Hepatocyte (in vitro differentiated cells): Measurements from ENCODE around the gene SCYL2.

Experiments used
- CTCF ChIP-seq: fragments of 200-600 bp; sonication (generic); IDR thresholded peaks from 2 replicates; pipeline ENCODE4 v1.5.1; 2016; ENCODE audit warnings: antibody characterized with exemption, mild to moderate bottlenecking; ENCODE audit not compliant: poor library complexity
- EZH2 ChIP-seq: fragments of 200-600 bp; sonication (generic); IDR thresholded peaks from 2 replicates; pipeline ENCODE4 v1.6.1; 2016; ENCODE audit warnings: antibody characterized with exemption, mild to moderate bottlenecking, borderline replicate concordance
- EZH2phosphoT487 ChIP-seq: fragments of 200-600 bp; sonication (generic); IDR thresholded peaks from one replicate; pipeline ENCODE4 v1.6.1; 2018; ENCODE audit warnings: antibody characterized with exemption, mild to moderate bottlenecking, low read depth, moderate library complexity; ENCODE audit not compliant: unreplicated experiment, severe bottlenecking

DNA sequence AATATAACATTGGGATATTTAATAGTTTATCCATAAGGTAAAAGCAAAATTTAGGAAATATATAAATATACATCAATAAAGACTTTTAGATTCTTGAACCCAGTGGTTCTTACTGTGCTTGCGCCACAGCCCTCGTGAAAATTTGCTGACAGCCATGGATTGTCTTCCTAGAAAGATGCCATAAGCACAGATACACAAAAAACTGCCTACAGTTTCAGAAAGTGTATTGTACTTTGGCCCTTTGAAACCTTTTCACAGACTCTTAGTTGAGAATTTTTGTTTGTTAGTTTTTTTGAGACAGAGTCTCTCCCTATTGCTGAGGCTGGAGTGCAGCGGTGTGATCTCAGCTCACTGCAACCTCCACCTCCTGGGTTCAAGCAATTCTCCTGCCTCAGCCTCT, 28.2 kb upstream of the SCYL2 start:
- no peak for TF ChIP-seq EZH2
- no peak for TF ChIP-seq CTCF
- TF ChIP-seq EZH2phosphoT487 = no peak
